Stimulated activated CD4-positive, alpha-beta T cell treated with anti-CD3 and anti-CD28 coated beads, TNF-alpha, amount 100 ng/mL, for 1 hour (primary cell): ENCODE results near the gene DOC2B.
"Not testable (repeated sequence)": the region's sequence is repeated elsewhere in the genome, so short reads cannot be mapped to it uniquely, and the experiment has no call there.

Experiments used
- DNase-seq, 3 donors: peaks; one replicate each; pipeline ENCODE4 v3.0.0-alpha.2; 2020; ENCODE audit warnings: low read depth in 3 of 3, low spot score in 1 of 3

Gene DOC2B

DNA sequence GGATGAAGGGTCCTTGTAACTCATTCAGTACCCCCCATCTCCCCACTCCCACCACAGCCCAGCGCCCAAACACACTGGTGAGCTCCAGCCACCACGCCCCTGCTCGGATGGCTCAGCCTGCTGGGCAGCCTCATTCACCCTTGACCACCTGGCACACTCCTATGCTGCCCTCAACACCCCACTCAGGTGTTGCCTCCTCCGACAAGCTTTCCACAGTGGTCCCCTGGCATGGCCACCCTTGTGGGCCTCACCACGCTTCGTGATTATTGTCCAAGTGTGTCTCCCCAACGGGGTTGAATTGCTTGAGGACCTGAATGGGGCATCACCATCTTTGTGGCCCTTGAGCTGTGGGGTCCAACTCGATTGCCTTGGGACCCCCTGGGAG is 12.0 kb upstream of the DOC2B start:
- no peak for DNase-seq

DNA sequence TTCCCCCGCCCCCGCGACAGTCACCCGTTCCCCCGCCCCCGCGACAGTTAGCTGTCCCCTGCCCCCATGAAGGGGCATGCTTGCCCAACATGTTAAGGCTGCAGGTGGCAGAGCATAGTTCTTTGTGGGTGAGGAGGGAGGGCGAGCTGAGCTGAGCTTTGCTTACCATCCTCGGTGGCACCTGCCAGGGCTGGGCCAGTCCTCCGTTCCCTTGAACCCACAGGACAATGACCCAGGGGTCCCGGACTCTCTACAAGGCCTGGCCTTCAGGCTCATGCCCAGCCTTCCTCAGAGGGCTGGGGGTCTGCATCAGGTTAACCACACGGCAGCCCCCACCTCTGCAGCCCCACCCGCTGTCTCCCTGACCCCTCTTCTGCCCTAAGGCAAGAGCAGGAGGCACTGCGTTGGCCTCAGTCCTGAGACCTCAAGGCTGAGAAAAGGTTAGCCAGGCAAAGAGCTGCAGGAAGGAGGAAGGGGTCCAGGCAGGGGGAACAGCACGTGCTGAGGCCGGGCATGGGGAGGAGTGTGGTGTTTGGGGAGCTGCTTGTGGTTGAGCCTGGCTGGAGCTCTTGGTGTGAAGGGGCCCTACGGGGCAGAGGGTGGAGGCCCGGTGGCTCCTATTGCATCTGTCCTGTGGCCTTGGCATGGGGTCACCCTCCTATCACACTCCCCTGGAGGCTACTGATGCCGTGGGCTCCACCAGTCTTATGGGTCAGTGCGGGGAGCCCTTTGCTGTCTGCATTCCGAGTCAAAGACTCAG is 11.4 kb upstream of the DOC2B start:
- DNase-seq: no peak

DNA sequence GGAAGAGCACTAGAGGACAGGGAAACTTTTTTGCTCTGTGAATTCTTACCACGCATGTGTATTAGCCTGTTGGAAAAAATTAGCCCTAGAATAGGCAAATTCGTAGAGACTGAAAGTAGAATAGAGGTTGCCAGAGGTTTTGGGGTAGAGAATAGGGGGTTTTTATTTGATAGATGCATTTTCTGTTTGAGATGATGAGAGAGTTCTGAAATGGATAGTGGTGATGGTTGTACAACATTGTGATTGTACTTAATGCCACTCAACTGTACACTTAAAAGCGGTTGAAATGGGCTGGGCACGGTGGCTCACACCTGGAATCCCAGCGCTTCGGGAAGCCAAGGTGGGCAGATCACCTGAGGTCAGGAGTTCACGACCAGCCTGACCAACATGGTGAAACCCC is 8.0 kb upstream of the DOC2B start:
- DNase-seq: no peak

DNA sequence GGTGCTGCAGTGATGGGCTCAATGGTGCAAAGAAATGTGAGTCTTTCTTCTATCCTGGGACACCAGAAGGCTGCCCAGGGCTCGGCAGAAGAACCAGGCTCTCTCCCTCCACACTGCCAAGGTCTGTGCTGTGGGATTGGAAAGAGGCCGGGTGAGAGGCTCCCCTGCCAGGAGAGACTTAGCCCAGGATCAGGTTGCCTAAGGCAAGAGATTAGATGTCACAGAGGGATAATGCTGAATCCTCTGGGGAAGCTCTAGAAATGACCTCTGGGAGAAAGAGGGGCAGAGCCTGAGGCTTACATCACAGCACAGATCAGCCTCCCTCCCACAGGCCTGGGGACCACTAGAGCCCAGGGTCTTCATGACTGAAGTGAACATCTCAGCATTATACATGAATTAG is 5.7 kb upstream of the DOC2B start:
- DNase-seq: no peak

DNA sequence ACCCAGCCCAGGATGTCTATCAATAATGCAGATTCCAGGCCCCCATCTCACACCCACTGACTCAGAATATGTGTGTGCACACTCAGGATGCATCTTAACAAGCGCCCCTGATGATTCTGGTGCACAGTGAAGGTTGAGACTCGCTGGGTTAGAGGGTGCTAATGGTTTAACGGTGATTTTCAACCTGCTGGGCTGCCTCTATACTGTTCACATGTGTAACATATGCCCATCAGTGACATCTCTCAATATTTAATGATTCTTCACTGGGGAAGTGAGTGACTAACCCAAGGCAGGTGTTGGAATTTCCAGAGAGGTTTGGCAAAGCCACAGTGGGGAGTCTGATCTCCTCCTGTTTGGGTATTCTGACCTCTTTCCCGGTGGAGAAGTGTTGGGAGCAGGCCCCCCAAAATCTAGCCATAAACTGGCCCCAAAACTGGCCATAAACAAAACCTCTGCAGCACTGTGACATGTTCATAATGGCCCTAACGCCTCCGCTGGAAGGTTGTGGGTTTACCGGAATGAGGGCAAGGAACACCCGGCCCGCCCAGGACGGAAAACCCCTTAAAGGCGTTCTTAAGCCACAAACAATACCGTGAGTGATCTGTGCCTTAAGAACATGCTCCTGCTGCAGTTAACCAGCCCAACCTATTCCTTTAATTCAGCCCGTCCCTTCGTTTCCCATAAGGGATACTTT is 4.1 kb upstream of the DOC2B start:
- DNase-seq: no peak

DNA sequence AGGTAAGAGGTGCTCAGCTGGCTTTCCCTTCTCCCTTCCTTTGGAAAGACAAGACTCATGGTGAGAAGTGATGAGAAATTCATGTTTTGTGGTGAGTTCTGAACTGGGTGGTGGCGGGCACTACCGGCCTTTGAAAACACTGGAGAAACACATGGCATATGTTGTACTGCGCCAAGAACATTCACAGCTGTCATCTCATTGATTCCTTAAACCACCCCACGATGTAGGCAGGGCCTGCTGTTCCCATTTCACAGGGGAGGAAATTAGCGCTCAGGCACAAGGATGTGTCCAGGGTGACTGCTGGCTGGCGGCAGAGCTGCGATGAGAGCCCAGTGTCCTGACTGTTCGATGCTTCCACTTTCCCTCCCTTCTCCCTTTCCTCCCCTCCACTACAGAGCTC is 1.6 kb upstream of the DOC2B start:
- DNase-seq: no peak

DNA sequence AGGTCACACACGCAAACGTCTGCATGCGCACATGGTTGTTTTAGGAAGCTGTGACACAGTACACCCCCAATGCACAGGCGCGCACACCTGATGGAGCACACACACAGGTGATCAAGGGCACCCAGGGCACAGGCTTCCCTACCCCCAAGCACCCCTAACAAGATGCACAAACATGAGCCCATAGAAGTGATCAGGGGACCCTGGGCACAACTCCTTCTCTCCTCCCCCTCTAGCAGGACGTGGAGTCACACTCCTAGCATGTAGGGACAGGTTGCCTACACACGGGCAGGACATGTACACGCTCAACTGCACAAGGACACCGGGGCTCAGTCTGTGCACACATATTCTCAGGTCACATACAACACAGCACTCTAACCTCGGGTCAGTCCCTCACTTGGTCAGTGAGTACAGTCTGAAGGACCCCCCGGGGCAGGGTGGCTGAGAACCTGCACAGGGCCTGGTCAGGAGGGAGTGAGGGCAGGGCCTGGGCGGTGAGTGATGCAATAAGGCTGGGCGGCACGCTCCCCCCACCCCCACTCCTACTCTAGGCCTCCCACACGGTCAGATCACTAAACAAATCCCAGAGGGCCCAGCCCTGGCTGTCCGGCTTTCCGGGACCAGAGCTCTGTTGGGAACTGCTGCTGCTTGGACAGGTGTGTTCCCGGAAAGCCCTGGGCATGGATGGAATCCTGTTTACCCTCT is 751 bp upstream of the DOC2B start:
- no peak for DNase-seq

DNA sequence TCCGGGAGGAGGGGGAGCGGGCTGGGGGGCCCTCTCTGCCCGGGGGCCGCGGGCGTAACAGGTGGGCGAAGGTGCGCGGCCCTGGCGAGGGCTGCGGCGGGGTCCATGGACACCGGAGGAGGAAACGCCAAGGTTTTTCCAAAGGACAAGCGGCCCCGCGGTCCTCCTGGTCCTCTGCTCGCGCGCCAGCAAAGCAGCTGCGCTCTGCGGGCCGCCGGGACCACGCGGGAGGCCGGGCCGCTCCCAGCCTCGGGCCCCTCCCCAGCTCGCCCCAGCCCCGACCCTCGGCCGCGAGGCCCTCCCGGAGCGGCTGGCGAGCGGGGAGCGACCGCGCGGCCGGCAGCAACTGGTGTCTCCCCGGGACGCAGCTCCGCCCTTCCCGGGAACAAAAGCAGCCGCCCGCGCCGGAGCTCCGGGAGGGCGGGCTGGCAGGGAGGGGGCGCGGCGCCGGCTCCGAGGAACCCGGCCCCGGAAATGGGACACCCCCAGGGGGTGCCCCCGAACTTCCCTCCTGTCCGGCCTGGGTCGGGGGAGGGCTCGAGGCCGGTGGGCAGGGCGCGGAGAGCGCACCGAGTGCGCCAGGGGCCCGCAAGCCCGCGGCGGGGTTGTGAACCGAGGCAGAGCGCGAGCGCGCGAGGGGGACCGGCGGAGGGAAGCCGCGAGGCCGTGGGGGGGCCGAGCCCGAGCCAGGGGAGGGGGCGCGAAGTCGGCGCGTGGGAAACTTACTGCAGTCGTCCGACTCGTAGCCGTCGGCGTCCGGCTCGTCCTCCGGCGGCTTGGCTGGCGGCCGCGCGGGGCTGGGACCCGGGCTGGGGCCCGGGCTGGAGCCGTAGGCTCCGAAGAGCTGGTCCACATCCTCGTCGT is 837 bp downstream of the DOC2B start:
- no peak for DNase-seq

DNA sequence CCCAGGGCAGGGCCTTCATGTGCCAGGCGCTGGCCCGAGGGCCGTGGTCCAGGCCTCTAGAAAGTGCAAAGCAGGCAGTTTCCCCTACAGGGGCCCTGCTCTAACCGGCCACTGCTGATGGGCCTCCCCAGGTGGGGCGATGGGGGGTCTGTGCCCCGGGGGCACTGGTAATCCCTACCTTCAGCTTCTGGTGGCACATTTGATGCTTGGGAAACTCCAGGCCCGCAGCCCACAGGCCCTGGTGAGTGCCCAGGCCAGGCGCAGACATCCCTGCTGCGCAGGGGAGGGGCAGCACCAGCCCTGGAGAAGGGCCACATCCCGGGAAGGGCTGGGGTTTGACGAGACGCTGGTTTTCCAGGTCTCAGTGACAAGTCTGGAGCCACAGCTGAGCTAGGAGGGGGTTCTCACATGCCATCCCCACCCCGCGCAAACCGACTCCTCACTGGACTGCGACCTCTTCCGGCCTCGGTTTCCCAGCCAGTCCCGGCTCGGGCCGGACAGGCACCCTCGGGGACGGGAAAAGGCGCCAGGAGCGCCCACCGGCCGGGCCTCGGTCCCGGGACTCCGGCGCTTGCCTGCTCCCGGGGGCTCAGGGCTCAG is 1.6 kb downstream of the DOC2B start:
- no peak for DNase-seq

DNA sequence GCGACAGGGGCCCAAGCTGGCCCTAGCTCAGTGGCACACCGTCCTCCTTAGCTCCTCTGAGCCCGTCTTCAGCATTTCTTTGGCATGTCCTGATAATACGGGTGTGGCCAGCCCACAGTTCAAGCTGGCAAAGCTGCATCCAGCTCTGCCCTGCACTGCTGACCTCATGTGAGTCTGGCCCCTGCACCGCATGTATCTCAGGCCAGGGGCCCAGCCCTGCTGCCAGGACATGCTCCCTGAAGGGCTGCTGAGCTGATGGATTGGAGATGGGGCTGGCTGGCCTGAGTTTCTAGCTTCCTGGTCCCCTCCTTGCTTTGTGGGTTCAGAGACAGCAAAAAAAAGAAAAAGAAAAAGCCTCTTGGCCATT is 2.4 kb downstream of the DOC2B start:
- no peak for DNase-seq

DNA sequence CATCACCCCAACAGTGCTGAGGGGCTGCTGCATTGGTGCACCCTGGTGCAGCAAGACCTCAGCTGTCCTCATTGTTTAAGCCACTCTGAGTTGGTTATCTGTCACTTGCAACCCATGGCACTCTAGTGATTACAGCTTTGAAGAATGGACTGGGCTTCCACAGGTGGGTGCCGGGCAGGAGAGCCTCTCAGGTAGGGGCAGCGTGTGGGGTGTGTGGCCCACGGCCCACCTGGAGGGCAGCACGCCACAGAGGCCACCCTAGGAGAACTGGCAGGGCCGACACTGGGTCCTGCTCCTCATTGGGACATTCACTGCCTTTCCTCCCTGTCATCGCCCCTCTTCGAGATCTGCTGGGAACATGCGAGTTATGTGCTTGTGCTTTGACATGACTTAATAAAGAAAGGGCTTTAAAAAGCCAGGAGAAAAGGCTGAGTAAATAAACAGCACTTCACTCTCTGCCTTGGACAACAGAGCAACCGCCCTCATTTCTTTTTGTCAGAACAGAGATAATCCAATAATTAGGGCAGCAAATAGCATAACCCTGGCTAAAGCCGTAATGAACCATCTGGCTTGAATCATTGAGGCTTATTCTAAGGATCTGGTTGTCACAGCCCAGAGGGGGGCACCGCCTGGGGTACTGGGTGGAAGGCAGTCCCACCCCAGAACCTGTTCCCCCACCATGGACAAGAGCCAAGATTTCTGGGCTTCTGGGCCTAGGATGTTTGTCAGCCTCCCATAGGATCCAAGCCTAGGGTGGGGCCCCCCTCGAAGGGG is 3.0 kb downstream of the DOC2B start:
- no peak for DNase-seq

DNA sequence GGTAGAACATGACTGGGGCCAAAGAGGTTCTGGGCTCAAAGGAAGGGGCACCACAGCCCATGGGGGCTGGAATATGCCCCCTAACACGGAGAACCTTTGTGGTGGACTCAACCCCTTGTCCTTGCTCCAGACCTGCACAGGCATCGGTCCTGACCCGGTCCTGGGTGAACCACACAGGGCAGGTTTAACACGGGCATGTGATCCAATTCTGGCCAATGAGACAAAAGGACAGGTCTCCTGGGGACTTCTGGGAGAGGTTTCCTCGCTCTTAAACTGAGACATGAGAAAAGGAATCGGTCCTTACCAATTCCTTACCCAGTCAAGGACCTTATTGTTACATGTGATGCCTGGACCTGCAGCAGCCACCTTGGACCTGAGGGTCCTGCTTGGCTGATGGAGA is 3.7 kb downstream of the DOC2B start:
- DNase-seq: no peak

DNA sequence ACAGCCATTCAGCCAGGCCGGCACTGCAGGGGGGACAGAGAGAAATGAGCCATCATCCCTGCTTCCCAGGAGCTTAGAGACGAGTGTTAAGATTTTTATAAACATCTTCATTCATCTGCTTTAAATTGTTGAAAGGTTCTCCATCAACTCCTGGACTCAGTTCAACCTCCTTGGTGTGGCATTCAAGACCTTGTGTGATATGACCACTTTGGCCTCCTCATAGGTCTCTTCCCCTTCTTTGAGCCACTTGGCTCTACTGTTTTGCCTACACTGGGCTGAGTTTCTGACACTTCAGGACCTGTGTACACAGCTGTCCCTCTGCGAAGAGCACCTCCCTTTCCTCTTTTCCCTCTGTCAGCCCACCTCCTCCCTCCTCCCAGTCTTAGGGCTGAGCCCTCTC is 4.3 kb downstream of the DOC2B start:
- no peak for DNase-seq

DNA sequence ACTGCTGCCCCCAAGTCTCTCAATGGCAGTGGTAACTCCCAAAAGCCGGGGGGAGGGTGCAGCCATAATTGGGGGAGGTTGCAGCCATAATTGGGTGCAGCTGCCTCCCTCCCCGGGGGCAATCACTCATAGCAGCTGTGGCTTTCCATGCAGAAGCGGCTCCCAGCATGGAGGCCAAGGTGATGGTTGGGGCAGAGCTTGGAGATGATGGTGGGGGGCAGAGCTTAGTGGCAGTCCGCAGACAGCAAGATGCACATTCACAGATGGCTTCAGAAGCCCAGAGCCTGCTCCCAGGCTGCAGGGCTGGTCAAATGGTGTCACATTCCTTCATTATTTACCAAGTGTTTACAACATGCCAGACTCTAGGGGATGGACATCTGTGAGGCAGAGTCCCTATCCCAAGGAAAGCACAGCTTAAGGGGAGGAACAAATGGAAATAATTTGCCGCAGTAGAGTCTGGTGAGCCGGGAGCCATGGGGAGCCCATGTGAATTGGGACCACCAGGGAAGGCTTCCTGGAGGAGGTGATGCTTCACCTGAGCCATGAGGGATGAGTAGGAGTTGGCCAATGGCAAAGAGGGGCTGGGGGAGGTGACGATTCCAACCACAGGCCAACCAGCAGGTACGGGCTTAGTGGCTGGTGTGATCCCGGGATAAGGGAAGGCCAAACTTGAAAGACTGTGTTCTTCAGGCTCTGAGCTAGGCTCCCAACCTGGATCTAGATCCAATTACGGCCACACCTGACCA is 8.1 kb downstream of the DOC2B start:
- no peak for DNase-seq

DNA sequence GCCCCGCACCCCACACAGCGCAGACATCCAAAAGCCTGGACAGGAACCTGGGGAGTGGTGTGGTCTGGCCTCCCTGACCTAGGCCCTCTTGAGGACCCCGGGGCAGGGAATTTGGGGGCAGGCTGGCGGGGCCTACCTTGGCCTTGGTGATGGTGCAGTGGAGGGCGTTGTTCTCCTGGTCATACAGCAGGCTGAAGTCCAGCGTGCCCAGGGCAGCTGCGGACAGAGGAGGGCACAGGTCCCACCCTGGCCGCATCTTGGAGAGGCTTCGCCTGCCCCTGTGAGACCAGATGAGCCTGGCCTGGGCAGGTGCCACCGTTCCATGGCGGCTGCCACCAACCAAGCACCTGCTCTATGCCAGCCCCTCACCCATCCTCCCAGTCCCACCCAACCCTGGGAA is 9.0 kb downstream of the DOC2B start:
- no peak for DNase-seq

DNA sequence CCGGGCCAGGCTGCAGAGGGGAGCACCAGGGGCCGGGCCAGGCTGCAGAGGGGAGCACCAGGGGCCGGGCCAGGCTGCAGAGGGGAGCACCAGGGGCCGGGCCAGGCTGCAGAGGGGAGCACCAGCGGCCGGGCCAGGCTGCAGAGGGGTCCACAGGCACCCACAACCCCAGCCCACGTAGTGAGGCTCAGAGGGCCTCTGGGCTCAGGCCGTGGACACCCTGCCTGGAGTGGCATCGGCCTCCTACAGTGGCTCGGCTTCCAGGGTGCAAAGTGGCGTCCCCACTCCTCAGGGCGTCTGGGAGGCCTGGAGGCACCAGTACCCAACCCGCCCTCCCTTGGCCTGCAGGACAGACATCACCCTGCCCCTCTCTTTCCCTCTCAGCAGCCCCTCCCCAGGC is 9.6 kb downstream of the DOC2B start:
- DNase-seq: no peak

DNA sequence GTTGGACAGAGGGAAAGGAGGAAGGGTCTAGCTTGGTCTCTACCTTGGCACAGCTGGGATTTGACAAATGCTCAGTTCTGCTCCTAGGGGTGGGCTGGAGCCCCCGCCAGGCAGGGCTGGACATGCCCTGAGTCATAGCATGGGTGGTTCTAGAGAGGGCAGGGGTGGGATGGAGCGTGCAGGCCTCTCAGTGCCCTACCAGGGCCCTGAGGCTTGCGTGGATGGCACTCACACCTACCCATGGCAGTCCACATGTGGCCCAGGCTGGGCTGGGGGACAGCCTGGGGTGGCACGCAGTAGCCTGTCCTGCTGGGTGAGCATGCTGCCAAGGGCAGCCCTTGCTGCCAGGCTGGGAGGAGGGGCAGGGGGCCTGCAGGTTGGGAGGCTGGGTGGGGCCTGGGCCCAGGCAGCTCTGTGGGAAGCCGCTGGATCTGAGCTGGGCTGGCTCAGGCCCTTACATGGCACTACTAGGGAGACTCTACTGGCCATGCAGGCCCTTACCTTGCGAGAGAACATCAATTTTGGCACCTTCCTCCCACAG is 11.2 kb downstream of the DOC2B start:
- DNase-seq: no peak

DNA sequence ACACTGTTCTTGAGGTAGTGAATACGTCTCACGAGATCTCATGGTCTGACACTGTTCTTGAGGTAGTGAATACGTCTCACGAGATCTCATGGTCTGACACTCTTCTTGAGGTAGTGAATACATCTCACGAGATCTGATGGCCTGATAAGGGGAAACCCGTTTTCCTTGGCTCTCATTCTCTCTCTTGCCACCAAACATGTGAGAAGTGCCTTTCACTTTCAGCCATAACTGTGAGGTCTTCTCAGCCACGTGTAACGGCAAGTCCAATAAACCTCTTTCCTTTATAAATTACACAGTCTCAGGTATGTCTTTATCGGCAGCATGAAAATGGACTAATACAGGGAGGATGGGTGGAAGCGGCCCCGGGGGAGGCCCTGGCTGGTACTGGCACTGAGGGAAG is 12.8 kb downstream of the DOC2B start:
- not testable (repeated sequence) for DNase-seq

DNA sequence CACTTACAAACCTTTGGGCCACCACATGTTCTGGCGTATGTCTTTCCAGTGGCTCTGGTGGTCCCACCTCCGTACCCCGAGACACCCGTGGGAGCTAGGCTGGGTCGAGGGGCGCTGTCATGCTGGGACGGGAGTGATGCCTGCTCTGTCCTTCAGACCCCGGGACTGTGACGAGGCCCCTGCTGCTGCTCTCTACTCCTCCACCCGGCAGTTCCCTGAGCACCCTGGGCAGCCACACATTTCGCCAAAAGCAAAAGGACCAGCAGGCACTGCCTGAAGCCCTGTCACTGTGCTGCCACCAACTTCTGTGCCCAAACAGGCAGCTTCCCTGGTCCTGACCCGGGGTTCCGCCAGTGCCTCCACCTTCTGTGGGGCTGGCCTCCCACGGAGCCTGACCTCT is 15.5 kb downstream of the DOC2B start:
- DNase-seq: no peak
